Measurements from ENCODE around the gene PLA2G2C.

GRCh38 chr1:20115916-20116315 lies 70.4 kb downstream of the PLA2G2C start:
- TF ChIP-seq, protein P1, sequence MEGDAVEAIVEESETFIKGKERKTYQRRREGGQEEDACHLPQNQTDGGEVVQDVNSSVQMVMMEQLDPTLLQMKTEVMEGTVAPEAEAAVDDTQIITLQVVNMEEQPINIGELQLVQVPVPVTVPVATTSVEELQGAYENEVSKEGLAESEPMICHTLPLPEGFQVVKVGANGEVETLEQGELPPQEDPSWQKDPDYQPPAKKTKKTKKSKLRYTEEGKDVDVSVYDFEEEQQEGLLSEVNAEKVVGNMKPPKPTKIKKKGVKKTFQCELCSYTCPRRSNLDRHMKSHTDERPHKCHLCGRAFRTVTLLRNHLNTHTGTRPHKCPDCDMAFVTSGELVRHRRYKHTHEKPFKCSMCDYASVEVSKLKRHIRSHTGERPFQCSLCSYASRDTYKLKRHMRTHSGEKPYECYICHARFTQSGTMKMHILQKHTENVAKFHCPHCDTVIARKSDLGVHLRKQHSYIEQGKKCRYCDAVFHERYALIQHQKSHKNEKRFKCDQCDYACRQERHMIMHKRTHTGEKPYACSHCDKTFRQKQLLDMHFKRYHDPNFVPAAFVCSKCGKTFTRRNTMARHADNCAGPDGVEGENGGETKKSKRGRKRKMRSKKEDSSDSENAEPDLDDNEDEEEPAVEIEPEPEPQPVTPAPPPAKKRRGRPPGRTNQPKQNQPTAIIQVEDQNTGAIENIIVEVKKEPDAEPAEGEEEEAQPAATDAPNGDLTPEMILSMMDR (IDR thresholded peaks at IDR 0.05; ENCODE audit: insufficient read depth, low read length): no peak
- TF ChIP-seq POLR2AphosphoS5 (IDR thresholded peaks at IDR 0.05; ENCODE audit: low read depth): no peak
